B cell (primary cell): ENCODE data around the gene BRAF.

Source experiments
- CTCF ChIP-seq: fragments of 200-600 bp; IDR thresholded peaks from one replicate; pipeline ENCODE4 v1.8.0; 2022; ENCODE audit warnings: antibody characterized with exemption, mild to moderate bottlenecking
- EZH2 ChIP-seq: IDR thresholded peaks from 2 replicates; pipeline ENCODE4 v1.6.1; 2012; ENCODE audit warnings: borderline replicate concordance, low read depth, mild to moderate bottlenecking, moderate library complexity, low read length; ENCODE audit not compliant: insufficient read depth, poor library complexity, severe bottlenecking

GRCh38 chr7:140724706-140725105 lies 200.0 kb downstream of the BRAF start:
- TF ChIP-seq CTCF (no peak), EZH2 (no peak)
